ENCODE results near the gene CRYZL1. TPM values are rescaled to one million over a fixed set of nuclear protein-coding genes. Genes with fewer than 3 reads are reported as not detected.
"Not testable (repeated sequence)": the region's sequence is repeated elsewhere in the genome, so short reads cannot be mapped to it uniquely, and the experiment has no call there.

Gene CRYZL1
- total and polyA plus RNA-seq, 10 donors: 21.7 to 54.9 (median 33.6) TPM

GRCh38 chr21:33578214-33578613 lies 63.3 kb downstream of the CRYZL1 start:
- H3K36me3 ChIP-seq: peaks cover 4 to 78% (median 47%) of the 10 kb centered on the region in 6 donors
- no peak overlapping the region for H3K4me3 ChIP-seq
- H3K9me3 ChIP-seq: no peaks in the 10 kb centered on the region
- 68 to 95% (median 79%) methylated on average over 2 of the region's 2 CpGs for WGBS, 5 donors
- intact Hi-C loops (cut with DNase I; ENCODE audit: low total_unique reads): no loop called here
- H3K27me3 ChIP-seq (replicated peaks in 1 of 7): no peaks in the 10 kb centered on the region
- no peak overlapping the region for H3K27ac ChIP-seq
- no peak for DNase-seq
- TF ChIP-seq POLR2A (IDR thresholded peaks at IDR 0.05) (no peak), POLR2AphosphoS5 (IDR thresholded peaks at IDR 0.05) (no peak), CTCF (IDR thresholded peaks at IDR 0.05 in 8 of 11, conservative IDR thresholded peaks at IDR 0.05 in 3 of 11) (no peak)
- H3K4me1 ChIP-seq: peaks cover 0 to 5% (median 0%) of the 10 kb centered on the region in 6 donors

- H3K4me3 ChIP-seq; H3K27ac ChIP-seq; intact Hi-C loops (cut with DNase I; ENCODE audit: low total_unique reads); DNase-seq; H3K9me3 ChIP-seq; H3K27me3 ChIP-seq (replicated peaks in 1 of 7): not testable (repeated sequence)
- H3K36me3 ChIP-seq: peaks cover 4 to 83% (median 57%) of the 10 kb centered on the region in 6 donors
- WGBS, 5 donors: 42 to 85% (median 51%) methylated on average over 2 of the region's 2 CpGs
- peaks cover 0 to 14% (median 0%) of the 10 kb centered on the region in 6 donors for H3K4me1 ChIP-seq
These were observed 64.8 kb downstream of the CRYZL1 start for GRCh38 chr21:33576741-33577141.

- TF ChIP-seq POLR2AphosphoS5 (IDR thresholded peaks at IDR 0.05) (peak in 1 of 3 donors; percentile 7), CTCF (IDR thresholded peaks at IDR 0.05 in 8 of 11, conservative IDR thresholded peaks at IDR 0.05 in 3 of 11) (no peak)
- Histone ChIP-seq H3K36me3 (peaks cover 4 to 100% (median 82%) of the 10 kb centered on the region in 6 donors), H3K27ac (no peak overlapping the region), H3K9me3 (no peaks in the 10 kb centered on the region), H3K4me3 (no peak overlapping the region), H3K27me3 (replicated peaks in 1 of 7) (no peaks in the 10 kb centered on the region), H3K4me1 (peaks cover 0 to 36% (median 11%) of the 10 kb centered on the region in 6 donors)
- DNase-seq: no peak
- intact Hi-C loops (cut with DNase I; ENCODE audit: low total_unique reads): no loop called here
- WGBS, 5 donors: 70 to 93% (median 79%) methylated on average over 3 of the region's 3 CpGs
These were observed 69.2 kb downstream of the CRYZL1 start for GRCh38 chr21:33572350-33572749.

DNA sequence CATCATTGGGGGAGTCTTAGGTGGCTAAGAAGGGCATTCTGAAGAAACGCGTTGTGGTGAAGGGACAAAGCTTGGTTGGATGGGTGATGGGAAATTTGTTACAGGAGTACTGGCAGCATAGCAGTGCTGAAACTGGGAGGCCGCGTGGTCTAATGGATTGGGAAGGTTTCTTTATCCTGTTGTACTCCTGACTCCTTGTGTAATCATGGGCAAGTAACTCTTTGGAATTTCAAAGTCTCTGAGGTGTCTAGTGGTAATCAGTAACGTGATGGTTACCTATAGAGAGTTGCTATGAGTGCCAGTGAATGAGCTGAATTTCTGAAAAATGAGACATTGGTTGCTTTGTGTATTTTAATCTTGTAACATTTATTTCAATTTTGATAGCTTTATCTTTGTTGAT lies 71.5 kb downstream of the CRYZL1 start:
- no peak for DNase-seq
- no peak for TF ChIP-seq POLR2AphosphoS5 (IDR thresholded peaks at IDR 0.05)
- no peak for TF ChIP-seq POLR2A (IDR thresholded peaks at IDR 0.05)
- Histone ChIP-seq H3K4me3 (no peak overlapping the region), H3K4me1 (peaks cover 0 to 47% (median 13%) of the 10 kb centered on the region in 6 donors), H3K27ac (no peak overlapping the region), H3K27me3 (replicated peaks in 1 of 7) (no peaks in the 10 kb centered on the region), H3K9me3 (no peaks in the 10 kb centered on the region), H3K36me3 (peaks cover 4 to 97% (median 70%) of the 10 kb centered on the region in 6 donors)
- intact Hi-C loops (cut with DNase I; ENCODE audit: low total_unique reads): no loop called here
- WGBS, 5 donors: 93 to 96% (median 95%) methylated on average over 5 of the region's 5 CpGs

DNA sequence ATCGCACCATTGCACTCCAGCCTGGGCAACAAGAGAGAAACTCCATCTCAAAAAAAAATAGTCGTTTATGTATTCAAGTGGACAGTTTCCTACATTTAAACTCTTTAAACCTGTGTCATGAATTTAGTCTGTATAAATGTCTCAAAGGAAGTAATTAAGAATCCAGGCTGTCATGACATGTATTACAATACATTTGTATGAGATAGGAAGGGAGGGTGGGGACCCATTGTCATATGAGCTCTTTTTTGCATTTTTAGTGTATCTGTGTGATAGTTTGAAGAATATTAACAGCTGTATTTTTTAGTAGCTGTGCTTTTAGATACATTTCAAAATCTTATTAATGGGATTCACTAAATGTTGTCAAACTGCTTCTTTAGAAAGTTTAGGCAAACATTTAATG lies 73.1 kb downstream of the CRYZL1 start:
- no peaks in the 10 kb centered on the region for H3K27me3 ChIP-seq (replicated peaks in 1 of 7)
- TF ChIP-seq POLR2AphosphoS5 (IDR thresholded peaks at IDR 0.05) (no peak), POLR2A (IDR thresholded peaks at IDR 0.05) (no peak), CTCF (IDR thresholded peaks at IDR 0.05 in 8 of 11, conservative IDR thresholded peaks at IDR 0.05 in 3 of 11) (no peak)
- H3K4me3 ChIP-seq: no peak overlapping the region
- 76 to 87% (median 83%) methylated on average over 2 of the region's 2 CpGs for WGBS, 5 donors
- peaks cover 0 to 53% (median 16%) of the 10 kb centered on the region in 6 donors for H3K4me1 ChIP-seq
- H3K36me3 ChIP-seq: peaks cover under 1 to 97% (median 66%) of the 10 kb centered on the region in 6 donors
- no peak for DNase-seq
- H3K27ac ChIP-seq: peak overlapping the region in 1 of 8 donors; percentile 32
- intact Hi-C loops (cut with DNase I; ENCODE audit: low total_unique reads): no loop called here
- H3K9me3 ChIP-seq: no peaks in the 10 kb centered on the region

All from spleen (tissue), 11 donors.